ENCODE results near the gene DBNL. TPM values are rescaled to one million over a fixed set of nuclear protein-coding genes. Genes with fewer than 3 reads are reported as not detected.

DBNL gene
- total RNA-seq, 4 donors from 2014 or later: 95.7 to 133 (median 98.2) TPM

DNA sequence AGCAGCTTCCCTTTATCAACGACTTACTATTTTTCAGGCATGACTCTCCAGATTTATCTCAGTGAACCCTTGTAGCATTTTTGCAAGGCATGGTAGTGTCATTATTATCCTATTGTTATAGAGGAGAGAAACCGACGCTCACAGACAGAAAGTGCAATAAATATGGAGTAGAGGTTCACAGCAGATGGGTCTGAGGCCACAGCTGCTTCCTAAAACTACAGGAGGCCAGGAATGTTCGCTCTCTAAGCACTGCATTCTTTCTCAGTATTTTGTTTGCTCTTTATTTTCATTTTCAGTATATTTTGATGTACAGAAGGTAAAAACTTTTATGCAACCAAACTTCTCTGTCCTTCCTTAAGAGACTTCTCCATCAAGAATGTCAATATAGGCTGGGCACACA is 55.2 kb downstream of the DBNL start:
- DNase-seq (ENCODE audit: low spot score in 2 of 2): no peak
- WGBS: 68% methylated on average over 4 of the region's 4 CpGs
- peaks cover 45% of the 10 kb centered on the region for H3K4me1 ChIP-seq
- no peak overlapping the region for H3K27ac ChIP-seq
- H3K4me3 ChIP-seq: no peak overlapping the region
- H3K27me3 ChIP-seq: peaks cover 5% of the 10 kb centered on the region
- H3K9me3 ChIP-seq: no peaks in the 10 kb centered on the region
- no peaks in the 10 kb centered on the region for H3K36me3 ChIP-seq
- TF ChIP-seq, protein P1, sequence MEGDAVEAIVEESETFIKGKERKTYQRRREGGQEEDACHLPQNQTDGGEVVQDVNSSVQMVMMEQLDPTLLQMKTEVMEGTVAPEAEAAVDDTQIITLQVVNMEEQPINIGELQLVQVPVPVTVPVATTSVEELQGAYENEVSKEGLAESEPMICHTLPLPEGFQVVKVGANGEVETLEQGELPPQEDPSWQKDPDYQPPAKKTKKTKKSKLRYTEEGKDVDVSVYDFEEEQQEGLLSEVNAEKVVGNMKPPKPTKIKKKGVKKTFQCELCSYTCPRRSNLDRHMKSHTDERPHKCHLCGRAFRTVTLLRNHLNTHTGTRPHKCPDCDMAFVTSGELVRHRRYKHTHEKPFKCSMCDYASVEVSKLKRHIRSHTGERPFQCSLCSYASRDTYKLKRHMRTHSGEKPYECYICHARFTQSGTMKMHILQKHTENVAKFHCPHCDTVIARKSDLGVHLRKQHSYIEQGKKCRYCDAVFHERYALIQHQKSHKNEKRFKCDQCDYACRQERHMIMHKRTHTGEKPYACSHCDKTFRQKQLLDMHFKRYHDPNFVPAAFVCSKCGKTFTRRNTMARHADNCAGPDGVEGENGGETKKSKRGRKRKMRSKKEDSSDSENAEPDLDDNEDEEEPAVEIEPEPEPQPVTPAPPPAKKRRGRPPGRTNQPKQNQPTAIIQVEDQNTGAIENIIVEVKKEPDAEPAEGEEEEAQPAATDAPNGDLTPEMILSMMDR (IDR thresholded peaks at IDR 0.05): no peak
- TF ChIP-seq EP300 (IDR thresholded peaks at IDR 0.05) (no peak), POLR2A (IDR thresholded peaks at IDR 0.05) (no peak), POLR2AphosphoS5 (IDR thresholded peaks at IDR 0.05) (no peak)

DNA sequence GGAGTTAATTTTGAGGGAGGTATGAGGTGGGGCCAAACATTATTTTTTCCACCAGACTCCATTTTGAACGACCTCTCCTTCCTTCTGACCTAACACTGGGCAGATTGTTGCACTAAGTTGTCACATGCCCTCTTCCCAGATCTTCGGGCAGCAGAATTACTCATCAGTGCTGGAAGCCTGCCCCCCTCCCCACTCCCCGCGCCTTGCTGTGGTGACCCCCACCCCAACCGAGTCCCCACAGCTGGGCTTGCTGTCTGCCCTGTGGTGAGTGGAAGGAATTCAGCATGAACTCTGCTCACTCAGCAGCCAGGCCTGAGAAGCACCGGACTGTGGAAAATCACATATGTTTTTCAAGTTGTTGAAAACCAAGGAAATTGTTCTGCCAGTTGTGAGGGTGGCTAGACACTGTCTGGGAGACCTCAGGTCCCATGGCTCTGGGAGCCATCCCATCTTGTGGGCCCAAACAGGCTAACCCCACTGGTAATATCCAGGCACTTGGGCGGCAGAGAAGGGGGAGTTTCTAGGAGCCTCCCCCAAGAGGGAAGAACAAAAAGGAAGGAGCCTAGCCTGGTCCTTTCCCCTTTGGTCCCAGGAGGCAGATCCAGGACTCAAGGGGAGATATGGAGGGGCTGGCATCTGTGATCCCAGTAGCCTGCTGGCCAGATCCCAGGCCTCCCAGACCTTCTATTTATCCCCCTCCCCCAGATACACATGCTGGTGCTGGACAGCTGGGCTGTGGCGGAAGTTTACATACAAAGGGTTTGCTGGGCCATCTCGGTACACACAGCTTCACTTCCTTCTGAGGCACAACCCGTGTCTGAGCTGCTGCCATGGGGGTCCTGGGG is 56.2 kb downstream of the DBNL start:
- WGBS: 60% methylated on average over 10 of the region's 10 CpGs
- H3K36me3 ChIP-seq: no peaks in the 10 kb centered on the region

DNA sequence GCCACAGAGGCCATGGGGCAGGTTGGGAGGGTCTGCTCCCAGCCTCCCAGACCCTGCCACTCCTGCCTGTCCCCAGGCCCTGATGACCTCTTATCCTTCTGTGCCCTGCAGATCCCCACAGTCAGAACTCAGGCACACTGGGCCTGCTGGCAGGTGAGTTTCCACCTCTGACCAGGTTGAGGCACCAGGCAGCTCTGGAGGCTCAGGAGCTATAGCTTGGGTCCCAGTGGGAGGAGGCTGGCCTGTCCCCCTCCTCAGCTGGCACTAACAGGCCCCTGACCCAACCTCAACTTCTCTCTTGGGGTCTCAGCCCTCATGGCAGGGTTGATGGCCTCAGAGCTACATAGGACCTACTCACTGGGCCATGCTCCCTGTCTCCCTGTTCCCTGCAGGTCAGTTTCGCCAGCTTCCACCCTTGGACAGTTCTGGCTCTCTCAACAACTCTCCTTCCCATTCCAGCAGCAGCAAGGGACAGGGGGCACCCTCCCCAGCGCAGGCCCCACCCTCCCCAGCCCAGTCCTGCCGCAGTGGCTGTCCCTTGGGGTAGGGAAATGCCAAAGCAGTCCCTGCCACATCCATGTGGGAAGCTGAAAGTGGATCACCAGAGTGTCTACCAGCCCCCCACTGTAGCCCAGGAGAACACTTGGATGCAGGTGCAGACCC is 56.9 kb downstream of the DBNL start:
- Histone ChIP-seq H3K4me1 (peaks cover 43% of the 10 kb centered on the region), H3K36me3 (no peaks in the 10 kb centered on the region), H3K27me3 (peaks cover 6% of the 10 kb centered on the region), H3K27ac (peak overlapping the region; percentile 69), H3K4me3 (no peak overlapping the region), H3K9me3 (no peaks in the 10 kb centered on the region)
- no peak for DNase-seq (ENCODE audit: low spot score in 2 of 2)
- TF ChIP-seq, protein P1 (IDR thresholded peaks at IDR 0.05): no peak
- TF ChIP-seq POLR2AphosphoS5 (IDR thresholded peaks at IDR 0.05) (no peak), POLR2A (IDR thresholded peaks at IDR 0.05) (no peak), EP300 (IDR thresholded peaks at IDR 0.05) (no peak)
- 70% methylated on average over 3 of the region's 3 CpGs for WGBS

More for the DNA sequence above, 56.2 kb downstream of the DBNL start:
- H3K27me3 ChIP-seq: peaks cover 6% of the 10 kb centered on the region
- DNase-seq (ENCODE audit: low spot score in 2 of 2): no peak
- H3K4me1 ChIP-seq: peaks cover 43% of the 10 kb centered on the region
- no peaks in the 10 kb centered on the region for H3K9me3 ChIP-seq
- peak overlapping the region; percentile 69 for H3K27ac ChIP-seq
- no peak overlapping the region for H3K4me3 ChIP-seq
- TF ChIP-seq, protein P1 (IDR thresholded peaks at IDR 0.05): no peak
- TF ChIP-seq EP300 (IDR thresholded peaks at IDR 0.05): no peak
- TF ChIP-seq POLR2AphosphoS5 (IDR thresholded peaks at IDR 0.05): no peak
- TF ChIP-seq POLR2A (IDR thresholded peaks at IDR 0.05): no peak

DNA sequence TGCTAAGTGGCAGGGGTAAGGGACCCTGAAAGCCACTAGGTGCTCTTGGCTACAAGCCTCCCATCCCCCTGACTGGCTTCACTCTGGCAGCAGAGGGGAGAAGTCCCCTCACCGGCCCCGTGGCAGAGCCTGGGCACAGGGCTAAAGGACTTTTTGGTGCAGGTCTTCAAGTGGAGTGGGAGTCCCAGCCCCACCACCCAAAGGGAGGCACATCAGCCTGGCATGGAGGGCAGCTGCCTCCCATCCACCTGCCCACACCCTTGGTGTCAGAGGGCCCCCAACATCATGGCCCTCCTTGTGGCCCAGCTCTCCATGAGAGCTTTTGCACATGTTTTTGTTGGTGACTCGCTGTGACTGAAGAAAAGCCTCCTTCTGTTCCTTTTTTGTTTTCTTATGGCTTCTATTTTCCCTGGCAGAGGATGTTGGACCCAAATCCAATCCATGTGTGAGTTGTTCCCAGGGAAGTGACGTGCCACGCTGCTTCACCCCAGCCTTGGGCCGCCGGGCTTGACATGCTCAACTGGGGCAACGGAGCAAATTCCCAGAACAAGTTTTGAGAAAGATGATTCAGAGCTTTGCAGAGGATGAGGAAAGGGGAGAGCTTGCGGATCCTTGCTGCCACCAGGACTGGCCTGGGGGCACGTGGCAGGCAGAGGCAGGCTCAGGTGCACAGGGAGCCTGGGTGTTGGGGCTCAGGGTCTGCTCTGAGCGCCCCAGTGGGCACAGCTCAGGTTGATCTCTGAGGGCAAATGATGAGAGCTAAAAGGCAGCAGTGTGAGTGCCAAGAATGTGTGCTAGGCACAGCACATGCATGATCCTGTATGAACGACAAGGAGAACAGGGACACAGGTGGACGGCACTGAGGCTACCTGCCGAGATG is 57.7 kb downstream of the DBNL start:
- 44% methylated on average over 14 of the region's 14 CpGs for WGBS
- Histone ChIP-seq H3K36me3 (no peaks in the 10 kb centered on the region), H3K27me3 (peaks cover 6% of the 10 kb centered on the region), H3K4me3 (no peak overlapping the region), H3K27ac (peak overlapping the region; percentile 92), H3K4me1 (peaks cover 50% of the 10 kb centered on the region), H3K9me3 (no peaks in the 10 kb centered on the region)
- no peak for DNase-seq (ENCODE audit: low spot score in 2 of 2)
- peak in 1 of 3 donors; percentile 7 for TF ChIP-seq POLR2AphosphoS5 (IDR thresholded peaks at IDR 0.05)
- TF ChIP-seq POLR2A (IDR thresholded peaks at IDR 0.05): no peak

- Histone ChIP-seq H3K27me3 (peaks cover 6% of the 10 kb centered on the region), H3K27ac (peak overlapping the region; percentile 92), H3K4me1 (peaks cover 55% of the 10 kb centered on the region), H3K4me3 (no peak overlapping the region), H3K36me3 (peaks cover 7% of the 10 kb centered on the region), H3K9me3 (no peaks in the 10 kb centered on the region)
- DNase-seq (ENCODE audit: low spot score in 2 of 2): no peak
- TF ChIP-seq, protein P1 (IDR thresholded peaks at IDR 0.05): no peak
- TF ChIP-seq EP300 (IDR thresholded peaks at IDR 0.05) (no peak), POLR2A (IDR thresholded peaks at IDR 0.05) (no peak)
- WGBS: 67% methylated on average over 8 of the region's 8 CpGs
These were observed 58.5 kb downstream of the DBNL start for GRCh38 chr7:44102846-44103565.
